NCI-H146 treated with DMSO at 0.1 percent for 48 hours (cell line): ENCODE data around the gene NADK.

Experiments
- DNase-seq: peaks from one replicate; lab custom pipeline; 2025; ENCODE audit not compliant: unreplicated experiment; lab: John Stamatoyannopoulos, UW

The NADK gene

DNA sequence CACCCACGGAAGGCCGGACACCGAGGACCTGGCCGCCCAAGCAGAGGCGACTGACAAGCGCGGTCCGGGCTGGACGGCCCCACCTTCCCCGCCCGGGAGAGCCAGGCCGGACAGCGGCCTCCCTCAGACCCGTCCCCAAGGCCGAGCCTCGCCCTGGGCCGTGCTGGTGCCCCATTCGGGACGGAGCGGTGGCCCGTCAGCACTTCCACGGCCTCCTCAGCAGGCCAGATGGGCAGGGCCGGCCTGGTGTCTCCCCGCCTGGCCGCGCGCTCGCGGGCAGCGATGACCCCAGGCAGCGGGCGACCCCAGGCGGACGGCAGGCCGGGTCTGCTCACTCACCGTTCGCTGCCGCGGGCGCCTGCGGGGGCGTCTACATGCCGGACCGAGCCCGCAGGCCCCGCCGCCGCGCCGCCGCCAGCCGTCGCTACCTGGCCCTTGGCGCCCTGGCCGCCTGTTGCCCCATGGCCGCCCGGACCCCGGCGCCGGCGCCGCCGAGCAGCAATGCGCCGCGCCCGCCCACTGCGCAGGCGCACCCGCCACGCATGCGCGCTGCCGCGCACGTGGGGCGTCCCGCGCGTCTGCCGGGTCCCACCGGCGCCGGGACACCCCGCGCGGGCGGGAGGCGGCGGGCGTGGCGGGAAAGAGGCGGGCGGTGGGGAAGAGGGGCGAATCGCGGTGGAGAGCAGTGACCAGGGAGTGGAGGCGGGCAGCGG, at the start of gene NADK:
Gene NADK (minus strand): TSS at position 521 of the 713 bp plus-strand sequence. CDS start 13,064 bp downstream, outside the sequence.
- no peak for DNase-seq

GRCh38 chr1:1827089-1827848, 49.0 kb upstream of the NADK start:
- DNase-seq = no peak

DNA sequence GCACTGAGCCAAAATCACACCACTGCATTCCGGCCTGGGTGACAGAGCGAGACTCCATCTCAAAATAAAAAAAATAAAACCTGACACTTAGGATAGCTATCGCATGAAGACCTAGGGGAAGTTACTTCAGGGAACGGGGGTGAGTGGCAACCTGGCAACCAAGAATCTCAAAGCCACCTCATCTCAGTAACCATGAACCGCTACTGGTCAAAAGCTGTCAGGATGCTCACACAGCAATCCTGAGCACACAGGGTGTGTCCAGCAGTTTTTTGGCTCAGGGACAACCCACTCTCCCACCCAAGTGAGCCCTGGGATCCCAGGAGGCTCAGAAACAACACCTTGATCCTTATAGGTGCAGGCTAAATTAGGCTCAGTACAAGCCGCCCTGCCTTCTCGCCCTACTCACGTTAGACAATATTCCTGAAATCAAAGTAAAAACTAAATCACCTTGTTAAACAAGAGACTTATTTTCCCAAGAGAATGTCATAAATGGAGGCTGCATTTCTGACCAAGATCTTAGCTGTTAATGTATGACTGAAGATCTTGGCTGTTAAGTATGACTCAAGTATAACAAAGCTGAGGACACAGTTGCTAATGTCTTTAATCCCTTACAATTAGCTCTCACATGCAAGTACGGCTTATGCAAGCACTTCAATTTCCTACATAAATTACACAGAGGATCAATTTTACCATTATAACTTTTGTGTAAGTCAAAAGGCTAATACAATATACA, 48.3 kb upstream of the NADK start:
- DNase-seq = no peak

- no peak for DNase-seq
Observed at GRCh38 chr1:1825217-1825616, 46.9 kb upstream of the NADK start.

- no peak for DNase-seq
Observed at GRCh38 chr1:1819762-1820161, 41.5 kb upstream of the NADK start.

DNA sequence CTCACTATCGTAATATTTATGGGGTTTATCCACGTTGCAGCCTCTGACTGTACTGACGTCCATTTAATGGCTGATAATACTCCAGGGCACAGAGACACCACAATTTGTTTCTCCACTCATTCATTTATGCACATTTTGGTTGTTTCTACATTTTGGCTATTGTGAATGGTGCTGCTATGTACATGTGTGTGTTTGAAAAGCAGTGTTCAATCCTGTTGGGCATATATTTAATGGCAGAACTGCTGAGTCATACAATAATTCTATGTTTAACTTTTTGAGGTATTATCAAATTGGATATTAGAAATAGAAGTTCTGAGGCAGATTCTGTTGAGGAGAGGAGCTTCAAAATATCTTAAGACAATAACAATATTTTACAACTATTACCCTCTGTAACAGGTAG, 39.0 kb upstream of the NADK start:
- DNase-seq = no peak

GRCh38 chr1:1815606-1816281, 37.5 kb upstream of the NADK start:
- no peak for DNase-seq

DNA sequence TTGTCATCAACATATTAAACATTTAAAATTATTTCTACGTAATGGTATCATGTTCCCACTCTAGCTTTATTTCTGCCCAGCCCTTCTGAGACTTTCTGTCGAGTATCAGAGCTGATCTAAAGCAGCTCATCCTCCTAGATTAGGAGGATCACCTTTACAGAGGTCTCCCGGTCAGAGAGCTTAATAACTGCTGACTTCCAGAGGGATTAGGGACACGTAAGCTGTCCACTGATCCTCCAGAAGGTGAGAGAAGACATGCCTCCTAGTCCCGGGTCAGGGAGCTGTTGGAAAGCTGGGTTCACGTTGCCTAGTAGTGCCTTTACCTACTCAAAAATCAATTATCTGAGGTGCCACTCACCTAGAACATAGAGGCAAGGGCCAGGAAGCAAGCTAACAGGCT, 31.2 kb upstream of the NADK start:
- no peak for DNase-seq

- DNase-seq = no peak
Observed at GRCh38 chr1:1808206-1808605, 29.9 kb upstream of the NADK start.

DNA sequence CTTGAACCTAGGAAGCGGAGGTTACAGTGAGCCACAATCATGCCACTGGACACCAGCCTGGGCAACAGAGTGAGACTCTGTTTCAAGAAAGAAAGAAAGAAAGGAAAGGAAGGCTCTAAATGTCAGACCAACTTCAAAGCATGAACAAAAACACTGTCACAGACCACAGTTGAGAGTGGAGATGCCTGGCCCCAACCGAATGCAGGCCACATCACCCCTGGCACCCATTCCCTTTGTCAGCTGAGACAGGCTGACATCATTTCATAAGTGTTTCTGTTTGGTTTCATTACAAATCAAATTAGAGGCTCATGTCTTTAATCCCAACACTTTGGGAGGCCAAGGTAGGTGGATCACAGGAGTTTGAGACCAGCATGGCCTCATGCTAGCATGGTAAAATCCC, 28.6 kb upstream of the NADK start:
- no peak for DNase-seq

- DNase-seq = no peak
Observed at GRCh38 chr1:1804301-1804700, 26.0 kb upstream of the NADK start.

DNA sequence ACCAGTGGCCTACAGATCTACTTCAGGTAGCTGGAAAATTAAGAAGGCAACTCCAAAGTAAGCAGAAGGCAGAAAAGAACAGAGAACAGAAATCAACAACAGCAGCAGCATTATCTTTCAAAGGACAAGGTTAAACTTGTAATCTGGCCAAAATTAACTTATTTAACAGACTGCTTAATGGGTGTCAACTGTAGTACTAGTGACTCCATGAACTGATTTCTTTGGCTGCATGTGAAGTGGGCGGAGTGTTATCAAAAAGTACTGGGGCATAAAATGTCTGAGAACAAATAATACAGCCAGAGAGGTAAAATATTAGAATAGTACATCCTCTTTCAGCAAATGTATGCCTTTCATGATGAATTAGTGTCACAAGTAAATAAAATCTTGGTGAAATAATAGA, 24.6 kb upstream of the NADK start:
- no peak for DNase-seq

DNA sequence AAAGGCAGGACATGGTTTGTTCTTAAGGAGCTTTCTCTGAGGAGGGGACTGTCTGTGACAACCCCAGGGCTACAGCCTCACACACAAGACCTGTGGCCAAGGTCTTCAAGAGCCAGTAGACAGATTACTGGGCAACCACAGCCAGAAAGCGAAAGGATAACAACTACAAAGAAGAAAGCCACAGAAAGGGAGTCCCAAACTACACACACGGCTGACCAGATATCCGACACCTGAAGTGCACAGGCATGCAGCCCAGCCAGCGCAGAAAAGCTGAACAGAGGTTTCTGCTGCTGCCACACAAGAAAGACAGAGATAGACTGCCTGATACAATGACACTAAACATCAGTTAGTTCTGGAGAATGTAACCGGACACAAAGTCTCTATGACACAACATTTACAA, 21.4 kb upstream of the NADK start:
- no peak for DNase-seq

DNA sequence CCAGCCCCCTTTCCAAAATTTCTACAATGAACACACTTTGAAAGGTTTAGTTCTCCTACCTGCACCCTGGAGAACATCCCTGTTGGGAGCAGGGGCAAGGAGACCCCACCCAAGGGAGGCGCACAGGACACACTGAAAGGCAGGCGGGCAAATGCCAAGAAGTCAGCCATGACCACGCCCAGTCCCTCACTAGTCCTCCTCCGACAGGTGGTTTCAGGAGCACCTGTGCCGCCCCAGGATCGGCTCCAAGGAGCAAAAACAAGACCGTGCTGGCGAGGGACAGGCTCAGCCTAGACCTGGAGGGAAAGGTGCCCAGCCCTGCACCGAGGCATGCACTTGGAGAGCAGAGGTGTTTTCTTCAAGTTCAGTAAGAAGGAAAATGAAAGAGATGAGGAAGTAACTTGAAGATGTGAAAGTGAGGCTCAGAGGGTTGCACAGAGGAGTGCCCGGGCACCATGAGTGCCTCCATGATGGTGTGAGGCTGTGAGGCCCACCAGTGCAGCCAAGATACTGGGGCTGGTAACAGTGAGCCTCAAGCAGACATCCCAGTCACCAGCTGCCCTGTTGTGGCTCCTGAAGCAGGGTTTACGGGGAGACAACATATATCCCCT, 19.6 kb upstream of the NADK start:
- no peak for DNase-seq

DNA sequence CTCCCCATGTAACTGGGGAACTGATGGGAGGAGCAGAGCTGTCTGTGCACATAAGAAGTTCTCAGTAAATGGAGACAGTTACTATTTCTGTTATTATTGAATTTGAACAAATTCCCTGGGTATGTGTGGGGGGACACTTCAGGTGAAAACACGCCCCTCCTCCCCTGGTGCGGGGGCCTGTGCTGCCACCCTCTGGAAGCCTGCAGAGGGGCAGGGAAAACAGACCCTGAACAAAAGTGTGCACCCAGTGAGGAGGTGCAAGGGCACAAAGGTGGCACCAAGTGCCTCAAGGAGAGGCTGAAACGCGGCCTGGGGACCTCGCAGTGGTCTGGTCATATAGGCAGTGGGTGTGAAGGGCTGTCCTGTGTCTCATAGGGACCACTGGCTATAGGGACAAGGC, 18.2 kb upstream of the NADK start:
- DNase-seq = no peak

- no peak for DNase-seq
Observed at GRCh38 chr1:1794999-1795398, 16.7 kb upstream of the NADK start.

GRCh38 chr1:1793481-1794244, 15.4 kb upstream of the NADK start:
- no peak for DNase-seq

GRCh38 chr1:1788646-1789431, 10.6 kb upstream of the NADK start:
- DNase-seq = no peak

- DNase-seq = no peak
Observed at GRCh38 chr1:1788136-1788535, 9.9 kb upstream of the NADK start.
